Keratinocyte (primary cell): ENCODE measurements around the gene SPTBN4. TPM values are rescaled to one million over a fixed set of nuclear protein-coding genes. Genes with fewer than 3 reads are reported as not detected.

Source experiments
- DNase-seq: peaks from one replicate; pipeline ENCODE4 v3.0.0-alpha.2; 2011; ENCODE audit warnings: low read depth, missing footprints, low spot score
- FAIRE-seq: peaks from 2 replicates; lab custom pipeline; 2011; peaks lifted over from hg19 to GRCh38; lab: Jason Lieb, UNC
- H2AFZ ChIP-seq: 2 replicates; pipeline ENCODE4 v1.6.0; 2012; ENCODE audit warnings: low read length, control low read depth, inconsistent platforms; ENCODE audit not compliant: control insufficient read depth
- H3K27ac ChIP-seq: 2 replicates; pipeline ENCODE4 v1.5.1; 2011; ENCODE audit warnings: low read length; ENCODE audit not compliant: control insufficient read depth, insufficient read depth
- H3K27me3 ChIP-seq: 3 replicates; pipeline ENCODE4 v1.6.0; 2011; ENCODE audit warnings: low read length; ENCODE audit not compliant: control insufficient read depth, insufficient read depth; ENCODE audit errors: extremely low read depth
- H3K36me3 ChIP-seq, 2 experiments: 2 replicates in 1 of 2; 3 replicates in 1 of 2; pipeline ENCODE4 v1.5.1; 2011; ENCODE audit warnings: low read length in 2 of 2, mild to moderate bottlenecking in 1 of 2; ENCODE audit not compliant: control insufficient read depth in 2 of 2, insufficient read depth in 2 of 2; ENCODE audit errors: extremely low read depth in 1 of 2
- H3K4me1 ChIP-seq: 3 replicates; pipeline ENCODE4 v1.5.1; 2011; ENCODE audit warnings: low read length; ENCODE audit not compliant: control insufficient read depth, insufficient read depth; ENCODE audit errors: extremely low read depth
- H3K4me2 ChIP-seq: 3 replicates; pipeline ENCODE4 v1.6.0; 2011; ENCODE audit warnings: low read depth, low read length; ENCODE audit not compliant: control insufficient read depth, insufficient read depth; ENCODE audit errors: extremely low read depth
- H3K4me3 ChIP-seq, 3 experiments: fragments of 200-600 bp in 1 of 3; sonication (generic) in 1 of 3; 2 replicates in 2 of 3; 3 replicates in 1 of 3; pipeline ENCODE4 v1.5.1; 2011 to 2016; ENCODE audit warnings: low read length in 3 of 3, mild to moderate bottlenecking in 3 of 3, control low read depth in 2 of 3, inconsistent platforms in 1 of 3, low read depth in 1 of 3, mixed read lengths in 1 of 3, mixed run types in 1 of 3, moderate library complexity in 1 of 3; ENCODE audit not compliant: control insufficient read depth in 2 of 3, insufficient read depth in 2 of 3; ENCODE audit errors: extremely low read depth in 1 of 3
- H3K79me2 ChIP-seq: 2 replicates; pipeline ENCODE4 v1.6.0; 2012; ENCODE audit warnings: low read length; ENCODE audit not compliant: control insufficient read depth, insufficient read depth
- H3K9ac ChIP-seq: 3 replicates; pipeline ENCODE4 v1.6.0; 2011; ENCODE audit warnings: low read length; ENCODE audit not compliant: control insufficient read depth, insufficient read depth; ENCODE audit errors: extremely low read depth
- H3K9me1 ChIP-seq: 3 replicates; pipeline ENCODE4 v1.6.0; 2011; ENCODE audit warnings: low read length; ENCODE audit not compliant: control insufficient read depth, insufficient read depth; ENCODE audit errors: extremely low read depth
- H3K9me3 ChIP-seq: 2 replicates; pipeline ENCODE4 v1.5.1; 2012; ENCODE audit warnings: low read depth, low read length; ENCODE audit not compliant: control insufficient read depth
- H4K20me1 ChIP-seq: 3 replicates; pipeline ENCODE4 v1.6.0; 2011; ENCODE audit warnings: low read length; ENCODE audit not compliant: control insufficient read depth, insufficient read depth; ENCODE audit errors: extremely low read depth
- CTCF ChIP-seq, 3 experiments: IDR thresholded peaks in 1 of 3; conservative IDR thresholded peaks in 1 of 3; optimal IDR thresholded peaks in 1 of 3; 2 replicates in 2 of 3; 3 replicates in 1 of 3; pipeline versions ENCODE3 to v1.5.1; 2011; ENCODE audit warnings: low read length in 3 of 3, mild to moderate bottlenecking in 3 of 3, moderate library complexity in 2 of 3, control low read depth in 1 of 3, inconsistent platforms in 1 of 3; ENCODE audit not compliant: insufficient read depth in 2 of 3; ENCODE audit errors: extremely low read depth in 1 of 3
- EZH2 ChIP-seq: IDR thresholded peaks from one replicate; pipeline ENCODE4 v1.6.1; 2012; ENCODE audit warnings: inconsistent platforms, mild to moderate bottlenecking, low read length, moderate library complexity
- dilution Hi-C: fragments of 300-500 bp; cut with MboI; formaldehyde crosslinking; loops from one replicate; pipeline ENCODE4 v1.7.0; 2020; ENCODE audit warnings: low sequenced_read_pairs; ENCODE audit not compliant: extremely low pct_ligation_motif_present
- polyA plus RNA-seq, 5 experiments: library from polyadenylated mRNA; depleted of rRNA in 3 of 5; stranded (reverse) in 3 of 5; stranded (forward) in 1 of 5; unstranded in 1 of 5; fragments of >200 nt; gene quantifications; 1 replicate in 1 of 5; 2 replicates in 3 of 5; 3 replicates in 1 of 5; pipeline versions ENCODE4 v1.2.1 to v1.2.3, GENCODE V29; 2011 to 2012; ENCODE audit warnings: missing spikeins in 2 of 5, low read depth in 1 of 5, low replicate concordance in 1 of 5

Gene SPTBN4
- polyA plus RNA-seq, 1 donor (not counting 4 experiments of a cell fraction or from before 2014, with no cell fraction given): 0.17 TPM

- dilution Hi-C loops: no loop called here
- H3K9me3 ChIP-seq: no peaks in the 10 kb centered on the region
- H3K79me2 ChIP-seq: no peaks in the 10 kb centered on the region
- H3K9me1 ChIP-seq: no peaks in the 10 kb centered on the region
- H4K20me1 ChIP-seq: no peaks in the 10 kb centered on the region
- no peak overlapping the region for H3K27ac ChIP-seq
- H2AFZ ChIP-seq: no peak overlapping the region
- no peak overlapping the region for H3K9ac ChIP-seq
- H3K27me3 ChIP-seq: peaks cover 1% of the 10 kb centered on the region
- no peaks in the 10 kb centered on the region for H3K4me1 ChIP-seq
- TF ChIP-seq CTCF (optimal IDR thresholded peaks at IDR 0.05 in 1 of 3, IDR thresholded peaks at IDR 0.05 in 1 of 3, conservative IDR thresholded peaks at IDR 0.05 in 1 of 3; ENCODE audit: extremely low read depth in 1 of 3, insufficient read depth in 2 of 3, low read length in 3 of 3): no peak
- TF ChIP-seq EZH2: no peak
- FAIRE-seq (no peak), DNase-seq (no peak)
- no peak overlapping the region for H3K4me2 ChIP-seq
- no peak overlapping the region for H3K4me3 ChIP-seq
- H3K36me3 ChIP-seq: no peaks in the 10 kb centered on the region
Observed at GRCh38 chr19:40547836-40548235, 81.0 kb downstream of the SPTBN4 start.

GRCh38 chr19:40549007-40549708 lies 82.4 kb downstream of the SPTBN4 start:
- H4K20me1 ChIP-seq: no peaks in the 10 kb centered on the region
- H3K27ac ChIP-seq: no peak overlapping the region
- H3K9me3 ChIP-seq: no peaks in the 10 kb centered on the region
- dilution Hi-C loops: no loop called here
- H3K27me3 ChIP-seq: peaks cover 13% of the 10 kb centered on the region
- H3K4me2 ChIP-seq: no peak overlapping the region
- no peak overlapping the region for H3K9ac ChIP-seq
- TF ChIP-seq EZH2 (no peak), CTCF (optimal IDR thresholded peaks at IDR 0.05 in 1 of 3, IDR thresholded peaks at IDR 0.05 in 1 of 3, conservative IDR thresholded peaks at IDR 0.05 in 1 of 3; ENCODE audit: extremely low read depth in 1 of 3, insufficient read depth in 2 of 3, low read length in 3 of 3) (peak in 2 of 3 experiments; percentile 65 to 78)
- no peaks in the 10 kb centered on the region for H3K79me2 ChIP-seq
- no peaks in the 10 kb centered on the region for H3K4me1 ChIP-seq
- no peaks in the 10 kb centered on the region for H3K36me3 ChIP-seq
- H3K9me1 ChIP-seq: no peaks in the 10 kb centered on the region
- peak overlapping the region; percentile 49 for H2AFZ ChIP-seq
- DNase-seq (peak; percentile 7), FAIRE-seq (no peak)
- H3K4me3 ChIP-seq: no peak overlapping the region
